Karpas-422 (cell line): ENCODE measurements around the gene TOX4. TPM values are rescaled to one million over a fixed set of nuclear protein-coding genes. Genes with fewer than 3 reads are reported as not detected.

Source experiments
- DNase-seq: peaks from one replicate; pipeline ENCODE4 v3.0.0-alpha.2; 2015
- H2AFZ ChIP-seq: fragments of 200-600 bp; sonication (generic); 2 replicates; pipeline ENCODE4 v1.6.1; 2014; ENCODE audit warnings: antibody characterized with exemption, low read length, mixed read lengths
- H3K27ac ChIP-seq: fragments of 200-600 bp; sonication (generic); 2 replicates; pipeline ENCODE4 v1.5.1; 2014; ENCODE audit warnings: mild to moderate bottlenecking, low read length, moderate library complexity
- H3K27me3 ChIP-seq: fragments of 200-600 bp; sonication (generic); 2 replicates; pipeline ENCODE4 v1.6.1; 2014; ENCODE audit warnings: low read length, mixed read lengths
- H3K36me3 ChIP-seq: fragments of 200-600 bp; sonication (generic); 2 replicates; pipeline ENCODE4 v1.6.1; 2014; ENCODE audit warnings: low read length, mixed read lengths; ENCODE audit not compliant: insufficient read depth
- H3K4me1 ChIP-seq: fragments of 200-600 bp; sonication (generic); 2 replicates; pipeline ENCODE4 v1.6.1; 2014; ENCODE audit warnings: mild to moderate bottlenecking, low read length, mixed read lengths
- H3K4me2 ChIP-seq: fragments of 200-600 bp; sonication (generic); 2 replicates; pipeline ENCODE4 v1.6.1; 2014; ENCODE audit warnings: low read length, low read depth, mild to moderate bottlenecking; ENCODE audit not compliant: poor library complexity, severe bottlenecking
- H3K4me3 ChIP-seq: fragments of 200-600 bp; sonication (generic); 2 replicates; pipeline ENCODE4 v1.5.1; 2014; ENCODE audit warnings: mild to moderate bottlenecking, antibody characterized with exemption, low read length, mixed read lengths
- H3K79me2 ChIP-seq: fragments of 200-600 bp; sonication (generic); 2 replicates; pipeline ENCODE4 v1.6.1; 2014; ENCODE audit warnings: mild to moderate bottlenecking, low read length, mixed read lengths
- H3K9ac ChIP-seq: fragments of 200-600 bp; sonication (generic); 2 replicates; pipeline ENCODE4 v1.6.0; 2014; ENCODE audit warnings: low read length
- H3K9me2 ChIP-seq: fragments of 200-600 bp; sonication (generic), shearing (Covaris generic); replicated peaks from 2 replicates; pipeline ENCODE4 v1.6.0; 2014; ENCODE audit warnings: mild to moderate bottlenecking, low read length, moderate library complexity; ENCODE audit not compliant: insufficient read depth
- H3K9me3 ChIP-seq: fragments of 300-700, 200-600 bp; sonication (generic); 2 replicates; pipeline ENCODE4 v1.6.1; 2014; ENCODE audit warnings: low read length, mixed read lengths
- H4K20me1 ChIP-seq: fragments of 200-600 bp; sonication (generic); 2 replicates; pipeline ENCODE4 v1.6.1; 2014; ENCODE audit warnings: mild to moderate bottlenecking, antibody characterized with exemption, low read length, low read depth; ENCODE audit not compliant: insufficient read depth
- total RNA-seq: library from RNA; depleted of rRNA; stranded (reverse); fragments of >200 nt; shearing (Covaris generic); gene quantifications from 2 replicates; pipeline ENCODE4 v1.2.3, GENCODE V29; 2014; ENCODE audit warnings: low replicate concordance

The TOX4 gene
- total RNA-seq, 1 experiment from 2014 or later, result 56.7 TPM

- Histone ChIP-seq H3K27ac (no peak overlapping the region), H2AFZ (no peak overlapping the region), H3K36me3 (peaks cover 19% of the 10 kb centered on the region; the same call in 1 of the 2 replicates), H3K4me2 (peak overlapping the region; percentile 15), H3K9ac (no peak overlapping the region), H3K4me1 (peaks cover 33% of the 10 kb centered on the region), H3K4me3 (no peak overlapping the region), H3K27me3 (no peaks in the 10 kb centered on the region), H3K9me2 (no peaks in the 10 kb centered on the region), H4K20me1 (peaks cover 10% of the 10 kb centered on the region; the same call in 1 of the 2 replicates), H3K9me3 (no peaks in the 10 kb centered on the region), H3K79me2 (peaks cover 98% of the 10 kb centered on the region)
- no peak for DNase-seq
Observed at GRCh38 chr14:21449899-21450216, 27.1 kb upstream of the TOX4 start.

DNA sequence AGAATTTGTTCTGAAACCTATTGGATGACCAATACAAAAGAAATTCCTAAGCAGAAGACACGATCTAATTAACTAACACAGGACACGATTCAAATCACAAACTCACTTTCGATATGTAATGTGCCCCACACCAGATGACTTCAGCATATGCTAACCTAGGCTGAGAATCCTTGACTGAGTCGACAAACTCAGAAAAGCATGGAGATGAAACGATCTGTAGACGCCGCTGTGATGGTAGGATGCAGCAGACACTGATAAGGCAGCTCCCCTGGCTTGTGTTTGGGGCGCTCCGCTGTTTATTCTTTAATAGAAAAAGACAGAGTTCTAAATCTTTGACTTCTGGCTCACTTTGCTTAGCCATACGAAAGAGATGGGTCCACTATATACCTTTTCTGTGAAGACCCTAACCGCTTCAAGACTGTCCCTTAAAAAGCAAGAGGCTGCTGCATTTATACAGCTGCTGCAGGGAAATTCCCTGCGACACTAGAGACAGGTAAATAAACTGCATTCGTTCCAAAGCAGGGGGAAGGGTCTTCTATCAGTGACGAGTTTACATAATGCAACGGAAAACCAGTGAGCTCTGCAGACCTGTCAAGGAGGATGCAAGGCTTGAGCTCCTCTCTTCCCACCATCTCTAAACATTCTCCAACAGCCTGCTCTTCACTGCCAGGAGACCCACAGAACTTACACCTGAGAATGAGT lies 22.0 kb upstream of the TOX4 start:
- peak overlapping the region; percentile 93 for H3K9ac ChIP-seq
- H3K9me3 ChIP-seq, result no peaks in the 10 kb centered on the region
- H3K27me3 ChIP-seq, result no peaks in the 10 kb centered on the region
- peak; percentile 65 for DNase-seq
- peaks cover 58% of the 10 kb centered on the region for H3K79me2 ChIP-seq
- peaks cover 12% of the 10 kb centered on the region; the same call in 1 of the 2 replicates for H3K36me3 ChIP-seq
- H3K4me2 ChIP-seq, result peak overlapping the region; percentile 90
- peaks cover 33% of the 10 kb centered on the region for H3K4me1 ChIP-seq
- no peaks in the 10 kb centered on the region for H3K9me2 ChIP-seq
- peak overlapping the region; percentile 91 for H3K4me3 ChIP-seq
- H3K27ac ChIP-seq, result peak overlapping the region; percentile 64
- H2AFZ ChIP-seq, result no peak overlapping the region
- H4K20me1 ChIP-seq, result 0 out of 2 replicates have a peak, but pooled peaks cover 11% of the 10 kb centered on the region

DNA sequence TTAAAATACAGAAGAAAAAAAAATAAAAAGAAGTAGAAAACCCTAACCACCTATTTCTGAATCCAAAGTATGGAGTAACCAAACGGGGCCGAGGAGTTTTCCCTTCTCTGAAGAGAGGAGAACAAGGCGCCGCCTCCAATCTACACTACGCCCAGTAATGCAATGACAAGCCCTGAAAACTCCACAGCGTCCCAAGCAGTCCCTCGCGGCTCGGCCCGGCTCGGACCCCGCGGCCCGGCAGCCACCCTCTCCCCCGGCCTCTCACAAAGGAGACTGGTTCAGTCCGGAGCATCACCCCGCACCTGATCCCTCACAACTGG lies 21.4 kb upstream of the TOX4 start:
- no peak for DNase-seq
- Histone ChIP-seq H3K4me1 (peaks cover 28% of the 10 kb centered on the region), H2AFZ (peak overlapping the region; percentile 40; the same call in 1 of the 2 replicates), H3K36me3 (peaks cover 9% of the 10 kb centered on the region; the same call in 1 of the 2 replicates), H3K4me3 (peak overlapping the region; percentile 91), H4K20me1 (0 out of 2 replicates have a peak, but pooled peaks cover 11% of the 10 kb centered on the region), H3K9ac (peak overlapping the region; percentile 93), H3K27me3 (no peaks in the 10 kb centered on the region), H3K9me3 (no peaks in the 10 kb centered on the region), H3K4me2 (peak overlapping the region; percentile 90), H3K27ac (peak overlapping the region; percentile 64), H3K79me2 (peaks cover 52% of the 10 kb centered on the region), H3K9me2 (no peaks in the 10 kb centered on the region)

DNA sequence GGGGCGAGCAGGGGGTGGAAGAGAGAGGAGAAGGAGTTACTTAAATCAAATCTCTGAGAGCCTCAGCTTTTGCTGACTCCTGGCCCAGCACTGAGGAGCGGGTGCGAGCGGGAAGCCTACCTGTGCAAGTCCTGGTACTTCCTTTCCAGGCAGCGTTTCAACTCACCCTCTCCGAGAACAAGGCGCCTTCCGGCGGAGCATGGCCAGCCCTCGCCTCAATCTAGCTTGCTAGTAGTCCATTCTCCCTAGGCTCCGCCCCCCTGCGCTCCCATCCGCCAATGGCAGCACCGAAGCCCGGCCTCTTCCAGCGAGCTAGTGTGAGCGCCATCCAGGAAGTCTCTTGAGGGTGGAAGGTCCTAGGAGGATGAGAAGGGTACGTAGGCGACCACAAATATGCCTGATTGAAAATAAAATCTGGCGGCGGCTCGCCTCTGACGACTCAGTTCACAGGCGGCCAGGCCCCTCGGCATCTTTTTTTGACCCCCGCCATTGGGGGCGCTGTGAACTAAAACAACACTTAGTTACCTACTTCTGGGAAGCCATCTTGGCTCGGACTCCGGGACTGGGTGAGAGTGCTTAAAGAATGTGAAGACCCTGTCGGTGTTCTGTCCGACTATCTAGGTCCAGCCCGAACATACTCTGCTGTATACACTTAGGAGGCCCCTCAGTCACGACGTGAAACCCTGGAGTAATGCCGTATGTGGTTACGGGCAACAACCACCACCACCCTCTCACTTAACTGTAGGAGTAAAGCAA lies 20.9 kb upstream of the TOX4 start, which contains the start of gene CHD8:
CHD8 (minus strand) TSS at position 212 of the 756 bp plus-strand sequence. CDS start 24,480 bp downstream, outside the sequence.
- H3K4me1 ChIP-seq, result peaks cover 26% of the 10 kb centered on the region
- peak within 1 kb of the TSS; percentile 93 for H3K9ac ChIP-seq
- H3K79me2 ChIP-seq, result peaks cover 47% of the 10 kb centered on the region
- peak; percentile 100 for DNase-seq
- peak within 1 kb of the TSS; percentile 91 for H3K4me3 ChIP-seq
- H3K9me2 ChIP-seq, result no peaks in the 10 kb centered on the region
- peak within 1 kb of the TSS; percentile 78 for H3K27ac ChIP-seq
- peaks cover 9% of the 10 kb centered on the region; the same call in 1 of the 2 replicates for H3K36me3 ChIP-seq
- H4K20me1 ChIP-seq, result 0 out of 2 replicates have a peak, but pooled peaks cover 11% of the 10 kb centered on the region
- no peaks in the 10 kb centered on the region for H3K9me3 ChIP-seq
- H2AFZ ChIP-seq, result peak within 1 kb of the TSS; percentile 80
- H3K4me2 ChIP-seq, result peak within 1 kb of the TSS; percentile 90
- no peaks in the 10 kb centered on the region for H3K27me3 ChIP-seq

- Histone ChIP-seq H3K4me1 (no peaks in the 10 kb centered on the region), H3K9me3 (no peaks in the 10 kb centered on the region), H3K4me2 (no peak overlapping the region), H3K79me2 (peaks cover 12% of the 10 kb centered on the region), H2AFZ (no peak overlapping the region), H3K36me3 (peaks cover 13% of the 10 kb centered on the region; the same call in 1 of the 2 replicates), H4K20me1 (no peaks in the 10 kb centered on the region), H3K4me3 (no peak overlapping the region), H3K27ac (no peak overlapping the region), H3K9ac (no peak overlapping the region), H3K27me3 (no peaks in the 10 kb centered on the region), H3K9me2 (no peaks in the 10 kb centered on the region)
- no peak for DNase-seq
Observed at GRCh38 chr14:21467616-21468015, 9.4 kb upstream of the TOX4 start.

DNA sequence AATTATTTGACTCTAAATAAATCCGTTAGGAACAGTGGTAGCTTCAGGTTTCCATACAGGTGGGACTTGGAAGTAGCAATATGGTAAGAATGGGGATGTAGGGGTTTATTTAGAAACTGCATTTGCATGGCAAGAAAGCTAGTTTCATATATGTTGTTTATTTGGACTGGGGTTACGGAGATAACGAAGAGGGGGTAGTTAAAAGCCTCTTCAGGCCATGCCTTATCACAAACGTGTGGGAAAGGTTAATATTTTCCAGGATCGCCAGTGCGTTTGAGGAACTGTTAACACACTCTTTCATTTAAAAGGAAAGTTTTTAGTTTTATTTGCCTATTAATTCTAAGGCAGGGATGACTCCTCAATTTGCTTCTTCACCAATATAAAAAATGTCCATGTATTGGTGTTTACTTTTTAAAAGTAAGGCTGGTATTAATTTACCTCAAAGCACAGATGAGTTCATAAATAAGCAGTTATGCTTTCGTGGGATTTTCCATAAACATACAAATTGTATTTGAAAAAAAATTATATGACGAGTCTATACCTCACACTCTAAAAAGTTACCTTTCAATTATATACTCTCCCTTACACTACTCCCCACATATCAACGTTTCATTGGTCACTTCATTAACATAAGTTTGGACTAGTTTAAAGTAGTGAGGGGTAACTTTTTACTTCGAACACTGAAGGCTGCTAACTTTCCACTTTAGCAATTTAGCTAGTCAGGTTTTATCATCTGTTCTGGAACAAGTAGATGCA lies 1.1 kb upstream of the TOX4 start:
- peak overlapping the region; percentile 45 for H2AFZ ChIP-seq
- peak overlapping the region; percentile 77 for H3K9ac ChIP-seq
- peak overlapping the region; percentile 98 for H3K4me3 ChIP-seq

DNA sequence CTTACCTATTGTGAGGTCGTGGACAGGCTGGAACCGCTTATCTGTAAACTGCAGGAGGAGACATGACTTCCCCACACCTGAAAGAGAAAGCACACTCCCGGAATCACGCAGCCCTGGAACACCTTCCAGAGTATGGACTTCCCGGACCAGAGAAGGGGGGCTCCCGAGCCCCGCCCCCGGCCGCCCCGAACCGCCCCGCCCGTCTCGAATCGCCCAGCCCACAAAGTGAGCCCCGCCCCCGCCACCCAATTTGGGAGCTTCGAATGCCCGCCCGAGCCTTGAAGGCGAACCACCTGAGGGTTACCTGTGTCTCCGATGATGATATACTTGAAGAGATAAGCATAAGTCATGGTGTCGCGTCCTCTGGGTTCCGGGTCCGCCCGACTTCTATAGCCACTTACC lies 471 bp upstream of the TOX4 start:
- H4K20me1 ChIP-seq, result peaks cover 16% of the 10 kb centered on the region; the same call in 1 of the 2 replicates
- H2AFZ ChIP-seq, result peak overlapping the region; percentile 45
- peak overlapping the region; percentile 77 for H3K9ac ChIP-seq
- H3K9me3 ChIP-seq, result no peaks in the 10 kb centered on the region
- peak overlapping the region; percentile 13; the same call in 1 of the 2 replicates for H3K27ac ChIP-seq
- H3K36me3 ChIP-seq, result peaks cover 9% of the 10 kb centered on the region; the same call in 1 of the 2 replicates
- H3K4me3 ChIP-seq, result peak overlapping the region; percentile 98
- no peaks in the 10 kb centered on the region for H3K9me2 ChIP-seq
- peak overlapping the region; percentile 93 for H3K4me2 ChIP-seq
- no peaks in the 10 kb centered on the region for H3K27me3 ChIP-seq
- peaks cover 75% of the 10 kb centered on the region for H3K79me2 ChIP-seq
- DNase-seq, result no peak
- H3K4me1 ChIP-seq, result peaks cover 23% of the 10 kb centered on the region

More for the DNA sequence above, 1.1 kb upstream of the TOX4 start:
- Histone ChIP-seq H3K9me2 (no peaks in the 10 kb centered on the region), H3K36me3 (peaks cover 9% of the 10 kb centered on the region; the same call in 1 of the 2 replicates), H3K4me2 (peak overlapping the region; percentile 93), H3K4me1 (peaks cover 23% of the 10 kb centered on the region), H3K79me2 (peaks cover 69% of the 10 kb centered on the region), H3K27ac (peak overlapping the region; percentile 13; the same call in 1 of the 2 replicates), H3K27me3 (no peaks in the 10 kb centered on the region), H4K20me1 (peaks cover 16% of the 10 kb centered on the region; the same call in 1 of the 2 replicates), H3K9me3 (no peaks in the 10 kb centered on the region)
- DNase-seq, result no peak
